Measurements from ENCODE around the gene PHRF1.

PHRF1 gene

GRCh38 chr11:656866-657265 lies 80.6 kb downstream of the PHRF1 start:
- no peak for DNase-seq (ENCODE audit: low read depth)

- no peak for DNase-seq (ENCODE audit: low read depth)
These were observed 81.4 kb downstream of the PHRF1 start for GRCh38 chr11:657691-658126.

GRCh38 chr11:659532-660085 lies 83.3 kb downstream of the PHRF1 start:
- no peak for DNase-seq (ENCODE audit: low read depth)

- DNase-seq (ENCODE audit: low read depth), result no peak
These were observed 84.0 kb downstream of the PHRF1 start for GRCh38 chr11:660281-660680.

- DNase-seq (ENCODE audit: low read depth), result no peak
These were observed 84.6 kb downstream of the PHRF1 start for GRCh38 chr11:660681-661444.
